SJSA1 (cell line): ENCODE measurements around the gene RGN. TPM values are rescaled to one million over a fixed set of nuclear protein-coding genes. Genes with fewer than 3 reads are reported as not detected.

ENCODE experiments used
- total RNA-seq: library from RNA; depleted of rRNA; stranded (reverse); fragments of >200 nt; shearing (Covaris generic); gene quantifications from 2 replicates; pipeline ENCODE4 v1.2.3, GENCODE V29; 2014; rRNA removed

The RGN gene
- total RNA-seq, 1 experiment from 2014 or later, result not detected

Other genes starting within 250 kb of the RGN start
- gene RP2, start 241.4 kb upstream of the RGN start, total RNA-seq, result 27.2 and 40.6 TPM in 2 replicates
- 5.0 and 8.8 TPM in 2 replicates for gene JADE3, start 166.0 kb upstream of the RGN start, total RNA-seq
- 77.4 and 115 TPM in 2 replicates for gene NDUFB11, start 66.3 kb downstream of the RGN start, total RNA-seq
- gene RBM10, start 66.8 kb downstream of the RGN start, total RNA-seq, result 41.6 and 61.6 TPM in 2 replicates
- gene UBA1, start 115.4 kb downstream of the RGN start, total RNA-seq, result 144 and 184 TPM in 2 replicates
- 97.5 and 105 TPM in 2 replicates for gene CDK16, start 140.2 kb downstream of the RGN start, total RNA-seq
- gene USP11, start 154.6 kb downstream of the RGN start, total RNA-seq, result 36.6 and 39.5 TPM in 2 replicates